Hepatocyte (in vitro differentiated cells): Measurements from ENCODE around the gene TGFB1I1. TPM values are rescaled to one million over a fixed set of nuclear protein-coding genes. Genes with fewer than 3 reads are reported as not detected.
A peak's percentile ranks its signal among the peaks of the same experiment; 100 is the strongest.

Source experiments
- DNase-seq: peaks from one replicate; pipeline ENCODE4 v3.0.0-alpha.2; 2016; ENCODE audit warnings: low spot score
- H2AFZ ChIP-seq: fragments of 200-600 bp; sonication (generic); 2 replicates; pipeline ENCODE4 v1.6.0; 2016; ENCODE audit warnings: antibody characterized with exemption, mild to moderate bottlenecking
- H3K27ac ChIP-seq: fragments of 200-600 bp; sonication (generic); 2 replicates; pipeline ENCODE4 v1.5.1; 2016; ENCODE audit warnings: mild to moderate bottlenecking
- H3K27me3 ChIP-seq: fragments of 200-600 bp; sonication (generic); 2 replicates; pipeline ENCODE4 v1.6.1; 2016
- H3K36me3 ChIP-seq: fragments of 200-600 bp; sonication (generic); replicated peaks from 2 replicates; pipeline ENCODE4 v1.5.1; 2016; ENCODE audit warnings: low read depth; ENCODE audit not compliant: insufficient read depth
- H3K4me1 ChIP-seq: fragments of 200-600 bp; sonication (generic); 2 replicates; pipeline ENCODE4 v1.5.1; 2016; ENCODE audit warnings: mild to moderate bottlenecking, moderate library complexity; ENCODE audit not compliant: insufficient read depth
- H3K4me2 ChIP-seq: fragments of 200-600 bp; sonication (generic); 2 replicates; pipeline ENCODE4 v1.6.0; 2016
- H3K4me3 ChIP-seq: fragments of 200-600 bp; sonication (generic); 2 replicates; pipeline ENCODE4 v1.5.1; 2016; ENCODE audit warnings: mild to moderate bottlenecking
- H3K79me2 ChIP-seq: fragments of 200-600 bp; sonication (generic); 2 replicates; pipeline ENCODE4 v1.6.0; 2017; ENCODE audit warnings: mild to moderate bottlenecking
- H3K9me2 ChIP-seq: fragments of 200-600 bp; sonication (generic); replicated peaks from 2 replicates; pipeline ENCODE4 v1.6.0; 2017; ENCODE audit warnings: mild to moderate bottlenecking; ENCODE audit not compliant: insufficient read depth
- H3K9me3 ChIP-seq: fragments of 200-600 bp; sonication (generic); 2 replicates; pipeline ENCODE4 v1.5.1; 2016; ENCODE audit warnings: low read depth, mild to moderate bottlenecking
- H4K20me1 ChIP-seq: fragments of 200-600 bp; sonication (generic); 2 replicates; pipeline ENCODE4 v1.6.0; 2016; ENCODE audit warnings: mild to moderate bottlenecking; ENCODE audit not compliant: insufficient read depth, poor library complexity, severe bottlenecking
- EZH2 ChIP-seq: fragments of 200-600 bp; sonication (generic); IDR thresholded peaks from 2 replicates; pipeline ENCODE4 v1.6.1; 2016; ENCODE audit warnings: antibody characterized with exemption, mild to moderate bottlenecking, borderline replicate concordance
- EZH2phosphoT487 ChIP-seq: fragments of 200-600 bp; sonication (generic); IDR thresholded peaks from one replicate; pipeline ENCODE4 v1.6.1; 2018; ENCODE audit warnings: antibody characterized with exemption, mild to moderate bottlenecking, low read depth, moderate library complexity; ENCODE audit not compliant: unreplicated experiment, severe bottlenecking
- WGBS: methylation state at CpG from one replicate; pipeline ENCODE4 v1.1.6; 2016; ENCODE audit warnings: low lambda C conversion rate; ENCODE audit errors: missing lambda C conversion rate; 5-methylcytosine and 5-hydroxymethylcytosine counted together
- polyA plus RNA-seq: library from polyadenylated mRNA; unstranded; fragments of >200 nt; fragmentation: Nextera tagmentation; extraction: Ambion mirVana; gene quantifications from 2 replicates; pipeline ENCODE4 v1.2.1, GENCODE V29; 2016
- total RNA-seq: library from RNA; depleted of rRNA; stranded (reverse); fragments of >200 nt; gene quantifications from 2 replicates; pipeline ENCODE4 v1.2.3, GENCODE V29; 2014
- TF ChIP-seq, protein P1 (sequence below): fragments of 200-600 bp; sonication (generic); IDR thresholded peaks from 2 replicates; pipeline ENCODE4 v1.5.1; 2016; ENCODE audit warnings: antibody characterized with exemption, mild to moderate bottlenecking; ENCODE audit not compliant: poor library complexity

The TGFB1I1 gene
- total and polyA plus RNA-seq, 2 experiments from 2014 or later = 15.7 to 34.8 TPM

DNA sequence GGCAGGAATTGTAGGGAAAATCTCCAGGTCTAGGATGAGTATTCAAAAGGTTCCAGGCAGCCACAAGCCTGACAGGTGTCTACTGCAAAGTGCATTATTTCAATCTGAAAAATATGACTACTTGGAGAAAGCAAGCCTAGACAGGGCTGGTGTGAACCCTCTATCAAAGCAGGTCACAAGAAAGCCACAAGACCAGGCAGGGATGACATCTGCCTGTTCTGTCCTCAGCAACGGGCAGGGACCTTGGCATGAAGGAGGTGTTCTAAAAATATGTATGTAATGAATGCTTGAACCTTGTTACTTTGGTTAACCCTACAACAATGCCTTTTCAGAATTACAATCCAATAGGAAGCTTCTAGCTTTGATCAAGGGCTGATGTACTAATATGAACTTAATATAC is 42.6 kb upstream of the TGFB1I1 start:
- Histone ChIP-seq H3K27me3 (no peaks in the 10 kb centered on the region), H3K4me3 (no peak overlapping the region), H3K27ac (peak overlapping the region; percentile 12), H2AFZ (no peak overlapping the region), H3K4me1 (peaks cover 15% of the 10 kb centered on the region), H4K20me1 (no peaks in the 10 kb centered on the region), H3K36me3 (no peaks in the 10 kb centered on the region), H3K9me2 (no peaks in the 10 kb centered on the region), H3K9me3 (no peaks in the 10 kb centered on the region), H3K79me2 (no peaks in the 10 kb centered on the region), H3K4me2 (peak overlapping the region; percentile 49)
- no peak for DNase-seq
- 73% methylated on average over 1 of the region's 1 CpG for WGBS
- TF ChIP-seq EZH2phosphoT487 (no peak), EZH2 (no peak)
- TF ChIP-seq, protein P1, sequence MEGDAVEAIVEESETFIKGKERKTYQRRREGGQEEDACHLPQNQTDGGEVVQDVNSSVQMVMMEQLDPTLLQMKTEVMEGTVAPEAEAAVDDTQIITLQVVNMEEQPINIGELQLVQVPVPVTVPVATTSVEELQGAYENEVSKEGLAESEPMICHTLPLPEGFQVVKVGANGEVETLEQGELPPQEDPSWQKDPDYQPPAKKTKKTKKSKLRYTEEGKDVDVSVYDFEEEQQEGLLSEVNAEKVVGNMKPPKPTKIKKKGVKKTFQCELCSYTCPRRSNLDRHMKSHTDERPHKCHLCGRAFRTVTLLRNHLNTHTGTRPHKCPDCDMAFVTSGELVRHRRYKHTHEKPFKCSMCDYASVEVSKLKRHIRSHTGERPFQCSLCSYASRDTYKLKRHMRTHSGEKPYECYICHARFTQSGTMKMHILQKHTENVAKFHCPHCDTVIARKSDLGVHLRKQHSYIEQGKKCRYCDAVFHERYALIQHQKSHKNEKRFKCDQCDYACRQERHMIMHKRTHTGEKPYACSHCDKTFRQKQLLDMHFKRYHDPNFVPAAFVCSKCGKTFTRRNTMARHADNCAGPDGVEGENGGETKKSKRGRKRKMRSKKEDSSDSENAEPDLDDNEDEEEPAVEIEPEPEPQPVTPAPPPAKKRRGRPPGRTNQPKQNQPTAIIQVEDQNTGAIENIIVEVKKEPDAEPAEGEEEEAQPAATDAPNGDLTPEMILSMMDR = no peak

DNA sequence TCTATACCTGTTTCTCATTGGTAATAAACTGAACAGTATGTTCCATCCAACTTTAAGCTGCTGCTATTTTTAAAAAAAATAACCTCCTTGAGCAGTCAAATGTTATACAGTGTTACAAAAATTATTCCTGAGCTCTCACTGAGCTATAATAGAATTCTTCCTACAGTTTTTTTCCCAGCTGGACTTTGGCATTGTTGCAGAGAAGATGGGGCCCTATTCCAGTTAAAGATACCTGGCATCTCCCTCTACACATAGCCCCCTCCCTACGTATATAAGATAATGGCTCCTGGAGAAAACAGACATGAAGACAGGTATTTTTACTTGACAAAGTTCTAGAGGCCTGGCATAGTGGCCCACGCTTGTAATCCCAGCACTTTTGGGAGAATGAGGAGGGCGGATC is 42.2 kb upstream of the TGFB1I1 start:
- Histone ChIP-seq H3K4me1 (peaks cover 15% of the 10 kb centered on the region), H3K4me2 (peak overlapping the region; percentile 49), H3K79me2 (no peaks in the 10 kb centered on the region), H2AFZ (no peak overlapping the region), H3K36me3 (no peaks in the 10 kb centered on the region), H3K9me2 (no peaks in the 10 kb centered on the region), H3K27ac (peak overlapping the region; percentile 60), H4K20me1 (no peaks in the 10 kb centered on the region), H3K27me3 (no peaks in the 10 kb centered on the region), H3K9me3 (no peaks in the 10 kb centered on the region), H3K4me3 (no peak overlapping the region)
- WGBS = 74% methylated on average over 3 of the region's 3 CpGs
- no peak for DNase-seq
- TF ChIP-seq EZH2 = no peak
- TF ChIP-seq, protein P1 = no peak
- no peak for TF ChIP-seq EZH2phosphoT487

DNA sequence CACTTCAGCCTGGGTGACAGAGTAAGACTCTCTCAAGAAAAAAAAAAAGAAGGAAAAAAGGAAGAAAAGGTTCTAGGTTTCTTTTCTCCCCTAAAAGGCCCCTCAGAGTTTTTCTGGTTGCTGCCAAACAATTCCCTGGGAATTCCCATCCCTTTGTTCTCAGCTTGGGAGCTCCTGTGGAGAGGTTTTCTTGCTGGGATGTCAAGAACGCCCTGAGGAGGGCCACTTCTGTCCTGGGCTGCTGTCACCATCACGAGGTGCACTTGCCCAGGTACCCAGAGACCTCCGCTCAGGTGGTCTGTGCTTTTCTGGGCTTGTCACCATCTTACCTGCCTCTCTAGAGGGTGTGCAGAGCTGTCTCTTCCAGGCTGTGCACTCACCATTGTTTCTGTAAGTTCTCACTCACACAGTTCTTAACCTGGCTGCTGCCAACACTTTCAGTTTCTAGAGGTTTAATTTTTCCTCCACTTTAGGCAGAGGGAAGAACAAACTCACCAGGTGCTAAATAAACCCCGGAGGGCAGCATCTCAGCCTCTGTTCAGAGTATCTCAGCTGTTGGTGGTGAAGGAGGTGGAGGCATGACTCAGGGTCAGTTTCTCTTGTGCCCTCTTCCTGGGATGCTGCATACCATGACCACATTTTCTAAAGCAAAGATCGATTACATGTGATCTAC is 41.4 kb upstream of the TGFB1I1 start:
- WGBS = 65% methylated on average over 5 of the region's 5 CpGs
- Histone ChIP-seq H3K4me2 (no peak overlapping the region), H4K20me1 (no peaks in the 10 kb centered on the region), H3K79me2 (no peaks in the 10 kb centered on the region), H3K27me3 (no peaks in the 10 kb centered on the region), H2AFZ (no peak overlapping the region), H3K27ac (peak overlapping the region; percentile 60), H3K36me3 (no peaks in the 10 kb centered on the region), H3K9me3 (no peaks in the 10 kb centered on the region), H3K9me2 (no peaks in the 10 kb centered on the region), H3K4me1 (peaks cover 15% of the 10 kb centered on the region), H3K4me3 (no peak overlapping the region)
- TF ChIP-seq, protein P1 = no peak
- TF ChIP-seq EZH2 (no peak), EZH2phosphoT487 (no peak)
- no peak for DNase-seq
